ENCODE results near the gene HSP90AB1. TPM values are rescaled to one million over a fixed set of nuclear protein-coding genes. Genes with fewer than 3 reads are reported as not detected.

Gene HSP90AB1
- total and polyA plus RNA-seq, 7 donors = 182 to 569 (median 484) TPM

GRCh38 chr6:44291841-44292240 is 44.9 kb downstream of the HSP90AB1 start:
- H3K9me3 ChIP-seq = no peaks in the 10 kb centered on the region
- H3K27me3 ChIP-seq = peaks cover 10 to 97% (median 71%) of the 10 kb centered on the region in 3 donors
- H3K4me3 ChIP-seq = no peak overlapping the region
- DNase-seq = no peak
- intact Hi-C loops (cut with DNase I) = no loop called here
- H3K27ac ChIP-seq = no peak overlapping the region
- peaks cover 0 to 2% (median under 1%) of the 10 kb centered on the region in 4 donors for H3K4me1 ChIP-seq
- no peaks in the 10 kb centered on the region for H3K36me3 ChIP-seq
- WGBS, 2 donors = 61 to 77% methylated on average over 4 of the region's 4 CpGs
- no peak for TF ChIP-seq POLR2AphosphoS5 (IDR thresholded peaks at IDR 0.05)
- TF ChIP-seq EP300 (IDR thresholded peaks at IDR 0.05) = no peak
- TF ChIP-seq POLR2A (IDR thresholded peaks at IDR 0.05) = no peak
- TF ChIP-seq, protein P1, sequence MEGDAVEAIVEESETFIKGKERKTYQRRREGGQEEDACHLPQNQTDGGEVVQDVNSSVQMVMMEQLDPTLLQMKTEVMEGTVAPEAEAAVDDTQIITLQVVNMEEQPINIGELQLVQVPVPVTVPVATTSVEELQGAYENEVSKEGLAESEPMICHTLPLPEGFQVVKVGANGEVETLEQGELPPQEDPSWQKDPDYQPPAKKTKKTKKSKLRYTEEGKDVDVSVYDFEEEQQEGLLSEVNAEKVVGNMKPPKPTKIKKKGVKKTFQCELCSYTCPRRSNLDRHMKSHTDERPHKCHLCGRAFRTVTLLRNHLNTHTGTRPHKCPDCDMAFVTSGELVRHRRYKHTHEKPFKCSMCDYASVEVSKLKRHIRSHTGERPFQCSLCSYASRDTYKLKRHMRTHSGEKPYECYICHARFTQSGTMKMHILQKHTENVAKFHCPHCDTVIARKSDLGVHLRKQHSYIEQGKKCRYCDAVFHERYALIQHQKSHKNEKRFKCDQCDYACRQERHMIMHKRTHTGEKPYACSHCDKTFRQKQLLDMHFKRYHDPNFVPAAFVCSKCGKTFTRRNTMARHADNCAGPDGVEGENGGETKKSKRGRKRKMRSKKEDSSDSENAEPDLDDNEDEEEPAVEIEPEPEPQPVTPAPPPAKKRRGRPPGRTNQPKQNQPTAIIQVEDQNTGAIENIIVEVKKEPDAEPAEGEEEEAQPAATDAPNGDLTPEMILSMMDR (IDR thresholded peaks at IDR 0.05) = no peak

DNA sequence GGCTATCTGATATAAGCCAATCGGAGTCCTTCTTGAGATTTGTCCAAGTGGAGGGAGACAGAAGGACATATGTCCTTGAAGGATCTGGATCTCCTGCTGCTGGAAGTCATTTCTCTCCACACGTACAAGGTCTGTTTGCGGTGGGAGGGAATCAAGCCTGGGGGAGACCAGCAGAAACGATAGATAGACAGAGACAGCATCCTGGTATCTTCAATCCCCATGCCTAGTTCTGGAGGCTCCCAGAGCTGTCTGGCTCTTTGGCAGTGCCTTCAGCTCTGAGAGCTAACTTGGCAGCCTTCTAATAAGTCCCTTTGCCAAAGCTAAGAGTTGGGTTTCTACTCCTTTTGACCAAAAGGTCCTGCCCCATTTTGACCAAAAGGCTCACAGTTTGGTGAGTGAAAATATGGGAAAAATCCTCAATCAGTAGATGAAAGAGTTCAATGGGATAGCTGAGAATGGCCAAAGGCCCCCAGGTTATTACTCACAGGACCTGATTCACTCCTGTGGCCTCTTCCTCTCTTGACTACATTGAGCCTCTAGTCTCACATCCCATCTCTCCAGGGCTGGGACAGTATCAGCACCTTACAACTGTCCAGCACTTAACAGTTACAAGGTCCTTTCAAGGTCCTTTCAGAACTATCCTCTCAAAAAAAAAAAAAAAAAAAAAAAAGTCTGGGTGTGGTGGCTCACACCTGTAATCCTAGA is 45.9 kb downstream of the HSP90AB1 start:
- no peak for DNase-seq
- WGBS, 2 donors = 83 to 84% methylated on average over 4 of the region's 4 CpGs
- peaks cover 10 to 97% (median 72%) of the 10 kb centered on the region in 3 donors for H3K27me3 ChIP-seq
- H3K36me3 ChIP-seq = no peaks in the 10 kb centered on the region
- H3K9me3 ChIP-seq = no peaks in the 10 kb centered on the region
- intact Hi-C loops (cut with DNase I) = no loop called here
- H3K4me1 ChIP-seq = peaks cover 0 to 11% (median 10%) of the 10 kb centered on the region in 4 donors
- H3K4me3 ChIP-seq = no peak overlapping the region
- no peak overlapping the region for H3K27ac ChIP-seq
- TF ChIP-seq POLR2AphosphoS5 (IDR thresholded peaks at IDR 0.05) (no peak), POLR2A (IDR thresholded peaks at IDR 0.05) (no peak)
- TF ChIP-seq, protein P1 (IDR thresholded peaks at IDR 0.05) = no peak

- TF ChIP-seq POLR2AphosphoS5 (IDR thresholded peaks at IDR 0.05) (no peak), POLR2A (IDR thresholded peaks at IDR 0.05) (no peak), EP300 (IDR thresholded peaks at IDR 0.05) (no peak)
- TF ChIP-seq, protein P1 (IDR thresholded peaks at IDR 0.05) = no peak
- Histone ChIP-seq H3K27me3 (peaks cover 10 to 85% (median 64%) of the 10 kb centered on the region in 3 donors), H3K4me1 (peaks cover 0 to 15% (median 13%) of the 10 kb centered on the region in 4 donors), H3K27ac (no peak overlapping the region), H3K36me3 (peaks cover 0 to under 1% (median 0%) of the 10 kb centered on the region in 4 donors), H3K4me3 (no peak overlapping the region), H3K9me3 (no peaks in the 10 kb centered on the region)
- no peak for DNase-seq
- intact Hi-C loops (cut with DNase I) = no loop called here
- WGBS, 2 donors = 53 to 76% methylated on average over 7 of the region's 7 CpGs
Observed at GRCh38 chr6:44294832-44295791, 48.2 kb downstream of the HSP90AB1 start.

DNA sequence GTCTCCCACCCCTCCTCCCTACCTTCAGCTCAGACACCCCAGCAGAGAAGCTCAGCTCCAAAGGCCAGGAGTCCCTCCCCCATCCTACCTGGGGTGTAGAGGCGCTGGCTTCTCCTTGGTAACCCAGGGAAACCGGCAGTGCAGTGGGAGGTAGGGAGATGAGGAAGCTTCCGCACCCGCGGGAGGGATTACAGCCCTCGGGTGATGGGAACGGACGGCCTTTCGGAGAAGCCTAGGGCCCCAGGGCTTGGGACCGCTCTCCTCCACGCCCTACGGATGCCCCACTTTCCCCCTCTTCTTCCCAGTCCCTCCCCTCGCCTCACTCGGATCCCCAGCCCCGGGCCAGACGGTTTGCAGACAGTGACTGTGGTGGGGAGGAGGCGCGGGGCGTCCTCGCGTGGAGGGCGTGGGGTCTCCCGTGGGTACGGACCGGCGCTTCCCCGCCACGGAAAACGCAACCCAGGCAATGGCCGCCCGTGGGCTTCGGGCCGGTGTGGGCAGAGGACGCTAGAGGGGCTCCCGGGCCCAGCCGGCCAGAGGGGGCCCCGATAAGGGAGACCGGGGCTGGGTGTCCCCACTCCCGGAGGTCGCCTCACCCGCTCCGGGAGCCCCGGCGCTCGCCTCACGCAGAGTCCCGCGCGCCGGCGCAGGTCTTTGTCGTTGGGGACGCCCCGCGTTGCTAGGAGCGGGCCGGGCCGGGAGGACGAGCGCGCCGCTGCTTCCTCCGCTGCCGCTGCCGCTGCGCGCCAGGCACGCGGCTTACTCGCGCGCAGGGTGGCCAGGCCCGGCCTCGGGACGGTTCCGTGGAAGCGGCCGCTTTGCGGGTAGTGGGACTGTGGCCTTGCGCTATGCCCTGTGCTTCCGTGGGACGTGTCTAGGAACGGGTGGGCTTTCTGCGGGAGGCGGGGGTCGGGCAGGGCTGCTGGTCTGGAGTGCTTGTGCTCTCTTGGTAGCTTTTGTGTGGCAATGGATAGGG is 50.5 kb downstream of the HSP90AB1 start:
- intact Hi-C loops (cut with DNase I) = no loop called here
- peaks cover 0 to 23% (median 13%) of the 10 kb centered on the region in 4 donors for H3K36me3 ChIP-seq
- TF ChIP-seq POLR2A (IDR thresholded peaks at IDR 0.05) = no peak
- TF ChIP-seq, protein P1 (IDR thresholded peaks at IDR 0.05) = no peak
- TF ChIP-seq EP300 (IDR thresholded peaks at IDR 0.05) = no peak
- TF ChIP-seq POLR2AphosphoS5 (IDR thresholded peaks at IDR 0.05) = no peak
- peaks cover 5 to 62% (median 45%) of the 10 kb centered on the region in 3 donors for H3K27me3 ChIP-seq
- peaks cover 0 to 15% (median 13%) of the 10 kb centered on the region in 4 donors for H3K4me1 ChIP-seq
- H3K27ac ChIP-seq = no peak overlapping the region
- no peak for DNase-seq
- peak overlapping the region; percentile 23 to 54 (median 46) for H3K4me3 ChIP-seq
- no peaks in the 10 kb centered on the region for H3K9me3 ChIP-seq
- WGBS, 2 donors = 1% methylated on average over 86 of the region's 86 CpGs
